ENCODE results near the gene KSR2.
"Not testable (repeated sequence)": the region's sequence is repeated elsewhere in the genome, so short reads cannot be mapped to it uniquely, and the experiment has no call there.

Gene KSR2

GRCh38 chr12:117890137-117890536 is 78.7 kb downstream of the KSR2 start:
- DNase-seq = no peak

- DNase-seq = no peak
Observed at GRCh38 chr12:117889098-117889497, 79.7 kb downstream of the KSR2 start.

- no peak for DNase-seq
Observed at GRCh38 chr12:117885211-117885610, 83.6 kb downstream of the KSR2 start.

- no peak for DNase-seq
Observed at GRCh38 chr12:117884161-117884560, 84.6 kb downstream of the KSR2 start.

- no peak for DNase-seq
Observed at GRCh38 chr12:117882603-117883184, 86.1 kb downstream of the KSR2 start.

GRCh38 chr12:117882181-117882580 is 86.6 kb downstream of the KSR2 start:
- no peak for DNase-seq

- DNase-seq = no peak
Observed at GRCh38 chr12:117881517-117881916, 87.3 kb downstream of the KSR2 start.

- no peak for DNase-seq
Observed at GRCh38 chr12:117878605-117879004, 90.2 kb downstream of the KSR2 start.

GRCh38 chr12:117876436-117876816 is 92.4 kb downstream of the KSR2 start:
- DNase-seq = no peak

- DNase-seq = peak in 3 of 5 experiments; percentile 29 to 64 (median 37)
Observed at GRCh38 chr12:117875744-117876435, 92.9 kb downstream of the KSR2 start.

- DNase-seq = peak in 4 of 5 experiments; percentile 17 to 67 (median 46)
Observed at GRCh38 chr12:117874842-117875434, 93.9 kb downstream of the KSR2 start.

GRCh38 chr12:117874198-117874597 is 94.6 kb downstream of the KSR2 start:
- not testable (repeated sequence) for DNase-seq

- no peak for DNase-seq
Observed at GRCh38 chr12:117872546-117873169, 96.1 kb downstream of the KSR2 start.

- DNase-seq = no peak
Observed at GRCh38 chr12:117869551-117869950, 99.2 kb downstream of the KSR2 start.

GRCh38 chr12:117867348-117867747 is 101.4 kb downstream of the KSR2 start:
- DNase-seq = no peak

GRCh38 chr12:117865505-117865904 is 103.3 kb downstream of the KSR2 start:
- DNase-seq = no peak

GRCh38 chr12:117863002-117863709 is 105.6 kb downstream of the KSR2 start:
- no peak for DNase-seq

GRCh38 chr12:117861691-117862090 is 107.1 kb downstream of the KSR2 start:
- DNase-seq = no peak

- DNase-seq = not testable (repeated sequence)
Observed at GRCh38 chr12:117860787-117861290, 108.0 kb downstream of the KSR2 start.

GRCh38 chr12:117860111-117860510 is 108.7 kb downstream of the KSR2 start:
- no peak for DNase-seq

- peak in 2 of 5 experiments; percentile 37 to 56 for DNase-seq
Observed at GRCh38 chr12:117857632-117858612, 110.9 kb downstream of the KSR2 start.

GRCh38 chr12:117857139-117857538 is 111.7 kb downstream of the KSR2 start:
- DNase-seq = not testable (repeated sequence)
